ENCODE measurements around the gene CLDN6.

DNA sequence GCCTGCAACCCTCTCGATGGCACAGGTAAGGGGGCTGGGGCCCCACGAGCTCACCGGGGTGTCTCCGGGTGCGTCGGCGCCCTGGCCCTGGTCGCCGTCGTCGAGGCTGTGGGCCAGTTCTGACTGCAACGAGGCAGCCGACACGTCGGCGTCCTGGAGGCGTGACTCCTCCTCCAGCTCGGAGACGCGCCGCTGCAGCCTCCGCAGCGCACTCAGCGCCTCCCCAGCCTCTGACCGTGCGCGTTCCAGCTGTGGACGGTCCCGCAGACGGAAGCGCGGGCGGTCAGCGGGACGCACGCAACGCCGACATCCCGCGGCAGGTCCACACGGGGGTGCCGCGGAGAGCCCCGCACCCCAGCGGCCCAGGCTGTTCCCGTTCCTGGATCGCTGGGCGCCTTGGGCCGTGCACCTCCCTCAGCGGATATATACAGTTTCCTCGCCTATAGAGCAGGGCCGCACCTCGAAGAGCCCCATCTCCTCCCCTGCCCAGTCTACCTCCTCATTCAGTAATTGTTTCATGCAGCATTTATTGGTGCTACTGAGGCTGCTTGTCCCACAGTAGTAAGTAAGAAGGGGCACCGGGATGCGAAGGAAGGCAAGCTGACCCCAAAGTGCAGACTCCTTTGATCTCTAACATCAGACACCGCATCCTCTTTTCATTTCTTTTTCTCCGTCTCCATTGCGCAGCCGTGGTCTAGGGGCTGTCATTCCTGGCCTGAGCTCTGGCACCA is 11.7 kb upstream of the CLDN6 start:
- TF ChIP-seq ZNF70 (CRISPR knock-in tag; IDR thresholded peaks at IDR 0.05) (no peak), GLIS3 (CRISPR knock-in tag; IDR thresholded peaks at IDR 0.05) (no peak), RARB (CRISPR knock-in tag; IDR thresholded peaks at IDR 0.05) (no peak), ZNF565 (CRISPR knock-in tag; conservative IDR thresholded peaks at IDR 0.05; ENCODE audit: low read depth) (no peak), ZNF8 (CRISPR knock-in tag; IDR thresholded peaks at IDR 0.05) (no peak), TCF4 (CRISPR knock-in tag; IDR thresholded peaks at IDR 0.05; ENCODE audit: borderline replicate concordance) (no peak), ZFP3 (CRISPR knock-in tag; IDR thresholded peaks at IDR 0.05) (no peak), PPARA (CRISPR knock-in tag; IDR thresholded peaks at IDR 0.05; ENCODE audit: borderline replicate concordance) (no peak), ARNTL (CRISPR knock-in tag; IDR thresholded peaks at IDR 0.05; ENCODE audit: borderline replicate concordance, low read depth) (no peak), TOX (CRISPR knock-in tag; IDR thresholded peaks at IDR 0.05; ENCODE audit: borderline replicate concordance) (no peak), SNAI2 (CRISPR knock-in tag; IDR thresholded peaks at IDR 0.05) (no peak)
- TF ChIP-seq, protein P1, sequence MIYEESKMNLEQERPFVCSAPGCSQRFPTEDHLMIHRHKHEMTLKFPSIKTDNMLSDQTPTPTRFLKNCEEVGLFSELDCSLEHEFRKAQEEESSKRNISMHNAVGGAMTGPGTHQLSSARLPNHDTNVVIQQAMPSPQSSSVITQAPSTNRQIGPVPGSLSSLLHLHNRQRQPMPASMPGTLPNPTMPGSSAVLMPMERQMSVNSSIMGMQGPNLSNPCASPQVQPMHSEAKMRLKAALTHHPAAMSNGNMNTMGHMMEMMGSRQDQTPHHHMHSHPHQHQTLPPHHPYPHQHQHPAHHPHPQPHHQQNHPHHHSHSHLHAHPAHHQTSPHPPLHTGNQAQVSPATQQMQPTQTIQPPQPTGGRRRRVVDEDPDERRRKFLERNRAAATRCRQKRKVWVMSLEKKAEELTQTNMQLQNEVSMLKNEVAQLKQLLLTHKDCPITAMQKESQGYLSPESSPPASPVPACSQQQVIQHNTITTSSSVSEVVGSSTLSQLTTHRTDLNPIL (CRISPR knock-in tag; IDR thresholded peaks at IDR 0.05; ENCODE audit: low read depth) = no peak
- TF ChIP-seq, protein P2, sequence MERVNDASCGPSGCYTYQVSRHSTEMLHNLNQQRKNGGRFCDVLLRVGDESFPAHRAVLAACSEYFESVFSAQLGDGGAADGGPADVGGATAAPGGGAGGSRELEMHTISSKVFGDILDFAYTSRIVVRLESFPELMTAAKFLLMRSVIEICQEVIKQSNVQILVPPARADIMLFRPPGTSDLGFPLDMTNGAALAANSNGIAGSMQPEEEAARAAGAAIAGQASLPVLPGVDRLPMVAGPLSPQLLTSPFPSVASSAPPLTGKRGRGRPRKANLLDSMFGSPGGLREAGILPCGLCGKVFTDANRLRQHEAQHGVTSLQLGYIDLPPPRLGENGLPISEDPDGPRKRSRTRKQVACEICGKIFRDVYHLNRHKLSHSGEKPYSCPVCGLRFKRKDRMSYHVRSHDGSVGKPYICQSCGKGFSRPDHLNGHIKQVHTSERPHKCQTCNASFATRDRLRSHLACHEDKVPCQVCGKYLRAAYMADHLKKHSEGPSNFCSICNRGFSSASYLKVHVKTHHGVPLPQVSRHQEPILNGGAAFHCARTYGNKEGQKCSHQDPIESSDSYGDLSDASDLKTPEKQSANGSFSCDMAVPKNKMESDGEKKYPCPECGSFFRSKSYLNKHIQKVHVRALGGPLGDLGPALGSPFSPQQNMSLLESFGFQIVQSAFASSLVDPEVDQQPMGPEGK (CRISPR knock-in tag; IDR thresholded peaks at IDR 0.05; ENCODE audit: borderline replicate concordance) = no peak
